T-cell (primary cell): ENCODE data around the gene SPOCK2. TPM values are rescaled to one million over a fixed set of nuclear protein-coding genes. Genes with fewer than 3 reads are reported as not detected.
A peak's percentile ranks its signal among the peaks of the same experiment; 100 is the strongest.

Experiments used
- ATAC-seq, 4 experiments: fragments of 200-7000 bp in 3 of 4; fragments of 150-1000 bp in 1 of 4; cut with Tn5 transposase; replicated peaks in 1 of 4; 1 replicate in 3 of 4; 2 replicates in 1 of 4; pipeline ENCODE4 v1.10.0; 2021; ENCODE audit warnings: moderate library complexity in 3 of 4, mild to moderate bottlenecking in 2 of 4, moderate number of reproducible peaks in 1 of 4
- CTCF ChIA-PET, 2 donors: fragments of 300-600 bp; sonication (Branson Sonifier 250); formaldehyde crosslinking; loops; one replicate each; lab custom pipeline; 2022; ENCODE audit warnings: antibody characterized with exemption in 2 of 2; lab: Charles Lee
- POLR2A ChIA-PET, 2 donors: fragments of 300-600 bp; sonication (Branson Sonifier 250); formaldehyde crosslinking; loops; one replicate each; lab custom pipeline; 2022; ENCODE audit warnings: antibody characterized with exemption in 2 of 2; lab: Charles Lee
- DNase-seq, 35 experiments: peaks; one replicate each; pipeline versions ENCODE4 v3.0.0 to v3.0.0-alpha.2; 2013 to 2023
- H3K27ac ChIP-seq: one replicate; pipeline ENCODE4 v1.5.1; 2013; ENCODE audit warnings: low read length
- H3K27me3 ChIP-seq, 2 experiments: replicated peaks in 1 of 2; 1 replicate in 1 of 2; 2 replicates in 1 of 2; pipeline versions ENCODE4 v1.6.1 to v1.7.0; 2013; ENCODE audit warnings: low read length in 1 of 2, mixed read lengths in 1 of 2; ENCODE audit not compliant: control insufficient read depth in 2 of 2, insufficient read depth in 2 of 2; ENCODE audit errors: extremely low read depth in 1 of 2
- H3K36me3 ChIP-seq, 2 donors: 1 replicate in 1 of 2; 2 replicates in 1 of 2; pipeline versions ENCODE4 v1.6.1 to v1.7.0; 2013; ENCODE audit warnings: low read length in 1 of 2; ENCODE audit not compliant: control insufficient read depth in 2 of 2, insufficient read depth in 1 of 2; ENCODE audit errors: extremely low read depth in 1 of 2
- H3K4me1 ChIP-seq, 2 experiments: 1 replicate in 1 of 2; 2 replicates in 1 of 2; pipeline versions ENCODE4 v1.6.1 to v1.7.0; 2013; ENCODE audit warnings: low read length in 2 of 2, mixed read lengths in 1 of 2; ENCODE audit not compliant: insufficient read depth in 2 of 2, control insufficient read depth in 1 of 2; ENCODE audit errors: extremely low read depth in 1 of 2
- H3K4me3 ChIP-seq, 2 donors: 1 replicate in 1 of 2; 2 replicates in 1 of 2; pipeline versions ENCODE4 v1.5.1 to v1.7.0; 2013; ENCODE audit warnings: mild to moderate bottlenecking in 2 of 2, low read length in 1 of 2, moderate library complexity in 1 of 2; ENCODE audit not compliant: control insufficient read depth in 1 of 2; ENCODE audit errors: extremely low read depth in 1 of 2
- H3K9me3 ChIP-seq: 2 replicates; pipeline ENCODE4 v1.7.0; 2013
- H3K27ac Mint-ChIP-seq, 2 donors: one replicate each; pipeline ENCODE4 v1.8.0; 2020 to 2021; ENCODE audit warnings: mild to moderate bottlenecking in 2 of 2, mixed read lengths in 2 of 2
- H3K27me3 Mint-ChIP-seq, 2 donors: one replicate each; pipeline ENCODE4 v1.8.0; 2021 to 2022; ENCODE audit warnings: mixed read lengths in 2 of 2
- H3K36me3 Mint-ChIP-seq: one replicate; pipeline ENCODE4 v1.8.0; 2021; ENCODE audit warnings: mixed read lengths
- H3K4me1 Mint-ChIP-seq, 3 donors: one replicate each; pipeline ENCODE4 v1.8.0; 2020 to 2022; ENCODE audit warnings: mixed read lengths in 3 of 3, mild to moderate bottlenecking in 1 of 3
- H3K4me3 Mint-ChIP-seq, 3 donors: one replicate each; pipeline ENCODE4 v1.8.0; 2020 to 2022; ENCODE audit warnings: mild to moderate bottlenecking in 3 of 3, mixed read lengths in 3 of 3, moderate library complexity in 3 of 3
- H3K9me3 Mint-ChIP-seq, 3 donors: one replicate each; pipeline ENCODE4 v1.8.0; 2020 to 2022; ENCODE audit warnings: mixed read lengths in 3 of 3
- WGBS: methylation state at CpG from one replicate; pipeline ENCODE4 v1.1.5; 2013; ENCODE audit warnings: missing lambda C conversion rate; ENCODE audit not compliant: insufficient coverage; 5-methylcytosine and 5-hydroxymethylcytosine counted together
- total RNA-seq, 35 experiments: library from RNA in 6 of 35; stranded (reverse) in 6 of 35; fragments of 120-200 nt in 1 of 35; gene quantifications; one replicate each; pipeline versions ENCODE4 v1.2.1 to v1.2.4 and lab custom pipeline; 2013 to 2026

The SPOCK2 gene
- total RNA-seq, 5 donors from 2014 or later (not counting 1 experiment from before 2014, with no cell fraction given) = 501 to 684 (median 547) TPM

GRCh38 chr10:72094574-72094973 is 6.2 kb upstream of the SPOCK2 start:
- Histone ChIP-seq H3K36me3 (peaks cover 3 to 6% of the 10 kb centered on the region in 2 donors), H3K27ac (no peak overlapping the region), H3K4me1 (peaks cover 6 to 10% of the 10 kb centered on the region in 2 experiments), H3K27me3 (no peaks in the 10 kb centered on the region), H3K4me3 (no peak overlapping the region), H3K9me3 (no peaks in the 10 kb centered on the region)
- POLR2A ChIA-PET = interaction anchor here in 1 of 2 donors (0.5 kb wide), 1 partner anchor 120 kb away, joined by 8 read pairs; no protein-coding TSS in a partner anchor
- Mint-ChIP-seq H3K9me3 (no peaks in the 10 kb centered on the region), H3K36me3 (peaks cover 40% of the 10 kb centered on the region), H3K27ac (peak overlapping the region in 1 of 2 donors; percentile 25), H3K4me3 (no peak overlapping the region), H3K4me1 (peaks cover 28 to 35% (median 29%) of the 10 kb centered on the region in 3 donors), H3K27me3 (no peaks in the 10 kb centered on the region)
- no CpG with 5 or more reads among the region's 2 CpGs for WGBS
- no peak for ATAC-seq
- CTCF ChIA-PET = interaction anchor here in 1 of 2 donors (0.9 kb wide), 1 partner anchor 128 kb away, joined by 3 read pairs; no protein-coding TSS in a partner anchor
- DNase-seq = no peak

DNA sequence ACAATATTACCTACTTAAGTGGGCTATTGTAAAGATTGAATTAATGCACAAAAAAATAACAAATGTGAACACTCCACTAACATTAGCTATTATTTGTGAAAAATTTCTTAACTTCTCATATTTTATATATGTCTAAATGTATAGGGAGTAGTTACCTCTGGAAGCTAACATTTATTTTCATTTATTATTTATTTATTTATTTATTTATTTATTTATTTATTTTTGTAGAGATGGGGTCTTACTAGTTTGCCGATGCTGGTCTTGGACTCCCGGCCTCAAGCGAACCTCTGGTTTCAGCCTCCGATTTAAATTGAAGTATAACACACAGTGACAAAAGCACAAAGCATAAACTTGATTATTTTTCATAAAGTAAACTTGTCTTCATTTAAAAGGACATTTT is 5.1 kb upstream of the SPOCK2 start:
- H3K9me3 ChIP-seq = no peaks in the 10 kb centered on the region
- peaks cover 3 to 6% of the 10 kb centered on the region in 2 donors for H3K36me3 ChIP-seq
- Mint-ChIP-seq H3K27me3 (no peaks in the 10 kb centered on the region), H3K4me3 (no peak overlapping the region), H3K9me3 (no peaks in the 10 kb centered on the region), H3K4me1 (peaks cover 38 to 40% (median 39%) of the 10 kb centered on the region in 3 donors), H3K36me3 (peaks cover 31% of the 10 kb centered on the region), H3K27ac (no peak overlapping the region)
- ATAC-seq (no peak), DNase-seq (no peak)
- H3K4me3 ChIP-seq = no peak overlapping the region
- POLR2A ChIA-PET = interaction anchor here in 1 of 2 donors (0.6 kb wide), 1 partner anchor 121 kb away, joined by 3 read pairs; no protein-coding TSS in a partner anchor
- no peak overlapping the region for H3K27ac ChIP-seq
- no peaks in the 10 kb centered on the region for H3K27me3 ChIP-seq
- CTCF ChIA-PET = interaction anchor here in 1 of 2 donors (0.7 to 0.9 kb wide), 3 partner anchors 15 to 129 kb away, joined by 3 read pairs; no protein-coding TSS in a partner anchor
- no CpG with 5 or more reads among the region's 4 CpGs for WGBS
- peaks cover 16 to 21% of the 10 kb centered on the region in 2 experiments for H3K4me1 ChIP-seq

- Histone ChIP-seq H3K36me3 (peaks cover 0 to 6% of the 10 kb centered on the region in 2 donors), H3K4me1 (peaks cover 16 to 21% of the 10 kb centered on the region in 2 experiments), H3K4me3 (no peak overlapping the region), H3K27me3 (no peaks in the 10 kb centered on the region), H3K27ac (no peak overlapping the region), H3K9me3 (no peaks in the 10 kb centered on the region)
- ATAC-seq = no peak
- ChIA-PET POLR2A (interaction anchor here in 1 of 2 donors (0.5 to 0.6 kb wide), 2 partner anchors 40 to 1050 kb away, joined by 3 to 7 read pairs; no protein-coding TSS in a partner anchor), CTCF (interaction anchor here in 1 of 2 donors (0.8 kb wide), 1 partner anchor 16 kb away, joined by 3 read pairs; no protein-coding TSS in a partner anchor)
- H3K4me1 Mint-ChIP-seq = peaks cover 39 to 43% (median 40%) of the 10 kb centered on the region in 3 donors
- H3K4me3 Mint-ChIP-seq = no peak overlapping the region
- H3K27ac Mint-ChIP-seq = no peak overlapping the region
- H3K36me3 Mint-ChIP-seq = peaks cover 31% of the 10 kb centered on the region
- no peaks in the 10 kb centered on the region for H3K27me3 Mint-ChIP-seq
- DNase-seq = no peak
- WGBS = 100% methylated on average over 2 of the region's 2 CpGs
- no peaks in the 10 kb centered on the region for H3K9me3 Mint-ChIP-seq
Observed at GRCh38 chr10:72092987-72093386, 4.6 kb upstream of the SPOCK2 start.

DNA sequence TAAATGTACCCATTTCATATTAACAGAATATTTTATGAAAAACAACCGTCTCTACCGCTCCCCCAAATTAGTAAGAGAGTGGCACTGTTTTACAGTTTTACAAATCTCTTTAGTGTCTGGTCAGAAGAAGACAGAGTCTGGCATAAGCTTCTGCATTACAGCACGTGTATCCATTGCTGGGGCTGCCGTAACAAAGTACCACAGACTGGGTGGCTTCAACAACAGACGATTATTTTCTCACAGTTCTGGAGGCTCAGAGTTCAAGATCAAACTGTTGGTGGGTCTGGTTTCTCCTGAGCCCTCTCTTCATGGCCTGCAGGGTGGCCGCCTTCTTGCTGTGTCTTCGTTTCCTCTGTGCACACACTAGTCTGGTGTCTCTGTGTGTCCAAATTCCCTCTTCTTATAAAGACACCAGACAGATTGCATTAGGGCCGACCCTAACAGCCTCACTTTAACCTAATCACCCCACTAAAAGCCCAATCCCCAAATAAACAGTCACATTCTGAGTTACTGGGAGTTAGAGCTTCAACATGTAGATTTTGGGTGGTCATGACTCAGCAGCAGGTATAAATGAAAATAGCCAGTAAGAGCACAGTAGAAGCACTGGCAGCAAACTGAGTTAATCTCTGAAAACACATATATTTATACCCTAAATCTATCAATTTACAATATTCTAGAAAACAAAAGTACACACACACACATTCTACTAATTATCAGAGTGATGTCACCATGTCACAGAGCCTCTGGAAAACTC is 4.0 kb upstream of the SPOCK2 start:
- Mint-ChIP-seq H3K27me3 (no peaks in the 10 kb centered on the region), H3K4me3 (no peak overlapping the region), H3K9me3 (no peaks in the 10 kb centered on the region), H3K27ac (no peak overlapping the region), H3K36me3 (peaks cover 26% of the 10 kb centered on the region), H3K4me1 (peaks cover 39 to 43% (median 40%) of the 10 kb centered on the region in 3 donors)
- no peak for DNase-seq
- Histone ChIP-seq H3K27ac (no peak overlapping the region), H3K27me3 (no peaks in the 10 kb centered on the region), H3K36me3 (peaks cover 0 to 6% of the 10 kb centered on the region in 2 donors), H3K9me3 (no peaks in the 10 kb centered on the region), H3K4me3 (no peak overlapping the region), H3K4me1 (peaks cover 16 to 21% of the 10 kb centered on the region in 2 experiments)
- CTCF ChIA-PET = interaction anchor here in 1 of 2 donors (1.7 kb wide), 1 partner anchor 44 kb away, joined by 3 read pairs; no protein-coding TSS in a partner anchor
- no peak for ATAC-seq
- POLR2A ChIA-PET = interaction anchor here in 1 of 2 donors (0.5 to 0.6 kb wide), 3 partner anchors 41 to 1050 kb away, joined by 3 to 7 read pairs (median 3); no protein-coding TSS in a partner anchor
- 100% methylated on average over 5 of the region's 8 CpGs for WGBS

DNA sequence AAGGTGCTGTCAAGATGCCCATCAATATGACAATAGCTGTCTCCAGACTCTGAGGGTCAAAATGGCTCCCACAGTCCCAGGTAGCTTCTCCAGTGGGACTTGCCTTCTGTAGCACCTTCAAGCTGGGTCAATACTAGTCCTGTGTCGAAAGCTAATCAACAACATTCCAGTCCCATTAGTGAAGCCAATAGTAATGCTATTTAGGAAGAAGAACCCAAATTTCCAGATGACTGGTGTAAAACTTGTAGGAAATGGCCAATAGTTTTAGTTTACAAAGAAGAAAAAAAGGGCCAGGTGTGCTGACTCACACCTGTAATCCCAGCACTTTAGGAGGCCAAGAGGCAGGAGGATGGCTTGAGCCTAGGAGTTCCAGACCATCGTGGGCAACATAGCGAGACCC is 2.0 kb upstream of the SPOCK2 start:
- Mint-ChIP-seq H3K36me3 (peaks cover 25% of the 10 kb centered on the region), H3K27ac (peak overlapping the region; percentile 99 to 100), H3K27me3 (no peaks in the 10 kb centered on the region), H3K4me3 (peak overlapping the region in 2 of 3 donors; percentile 69 to 96), H3K4me1 (peaks cover 40 to 46% (median 44%) of the 10 kb centered on the region in 3 donors), H3K9me3 (no peaks in the 10 kb centered on the region)
- H3K27me3 ChIP-seq = no peaks in the 10 kb centered on the region
- no CpG with 5 or more reads among the region's 3 CpGs for WGBS
- ATAC-seq (no peak), DNase-seq (no peak)
- peaks cover 24 to 38% of the 10 kb centered on the region in 2 experiments for H3K4me1 ChIP-seq
- ChIA-PET POLR2A (interaction anchor here (0.6 to 2.8 kb wide), 4 partner anchors 17 to 1331 kb away, joined by 4 to 10 read pairs (median 4); no protein-coding TSS in a partner anchor), CTCF (interaction anchor here (0.6 to 1.2 kb wide), 5 partner anchors 23 to 247 kb away, joined by 3 to 5 read pairs (median 3); partner anchors contain the start of gene ANAPC16 (in 1 of the 2))
- H3K36me3 ChIP-seq = peaks cover 0 to 13% of the 10 kb centered on the region in 2 donors
- no peak overlapping the region for H3K4me3 ChIP-seq
- no peaks in the 10 kb centered on the region for H3K9me3 ChIP-seq
- peak overlapping the region; percentile 97 for H3K27ac ChIP-seq

DNA sequence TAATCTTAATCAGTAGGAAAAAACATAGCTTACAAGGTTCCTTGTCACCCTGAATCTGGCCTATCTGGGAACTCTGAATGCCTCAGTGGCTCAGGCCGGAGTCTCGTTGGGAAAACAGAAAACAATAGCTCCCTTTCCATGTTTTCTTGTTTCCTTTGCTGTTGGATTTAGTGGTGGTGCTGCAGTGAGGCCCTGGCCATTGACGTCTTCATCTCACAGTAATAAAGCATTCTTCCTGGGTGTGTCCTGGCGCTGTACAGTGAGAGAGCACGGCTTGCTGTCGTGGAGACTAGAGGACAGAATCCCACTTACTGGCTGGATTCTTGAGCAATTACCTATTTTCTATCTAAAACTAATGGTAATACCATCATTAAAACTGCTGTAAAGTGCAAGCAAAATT is 1.3 kb upstream of the SPOCK2 start:
- DNase-seq (peak in 5 of 35 experiments; percentile 11 to 55 (median 26)), ATAC-seq (no peak)
- H3K4me3 Mint-ChIP-seq = peak overlapping the region; percentile 66 to 96 (median 69)
- no peaks in the 10 kb centered on the region for H3K27me3 Mint-ChIP-seq
- Histone ChIP-seq H3K27me3 (no peaks in the 10 kb centered on the region), H3K4me1 (peaks cover 29 to 45% of the 10 kb centered on the region in 2 experiments), H3K36me3 (peaks cover 0 to 19% of the 10 kb centered on the region in 2 donors), H3K9me3 (no peaks in the 10 kb centered on the region), H3K4me3 (no peak overlapping the region), H3K27ac (peak overlapping the region; percentile 97)
- ChIA-PET CTCF (interaction anchor here in 1 of 2 donors (0.9 to 1.8 kb wide), 5 partner anchors 23 to 248 kb away, joined by 3 to 5 read pairs (median 3); partner anchors contain the start of gene ANAPC16), POLR2A (interaction anchor here (0.6 to 2.8 kb wide), 5 partner anchors 10 to 208 kb away, joined by 3 to 10 read pairs (median 4); no protein-coding TSS in a partner anchor)
- H3K9me3 Mint-ChIP-seq = no peaks in the 10 kb centered on the region
- peaks cover 31% of the 10 kb centered on the region for H3K36me3 Mint-ChIP-seq
- peak overlapping the region; percentile 99 to 100 for H3K27ac Mint-ChIP-seq
- WGBS = no CpG with 5 or more reads among the region's 6 CpGs
- peaks cover 43 to 51% (median 48%) of the 10 kb centered on the region in 3 donors for H3K4me1 Mint-ChIP-seq
